IMR-90 (cell line): ENCODE results near the gene RGS5. TPM values are rescaled to one million over a fixed set of nuclear protein-coding genes. Genes with fewer than 3 reads are reported as not detected.

ENCODE experiments used
- ATAC-seq: fragments of 200-7000 bp; cut with Tn5 transposase; 2 replicates; pipeline ENCODE4 v1.9.1; 2020; ENCODE audit warnings: low read depth, mild to moderate bottlenecking, moderate library complexity
- BruUV-seq: library from RNA; stranded (reverse); fragments of 400-500 nt; replicated peaks from 2 replicates; lab custom pipeline; 2021; lab: Mats Ljungman, UMichigan
- CTCF ChIA-PET: fragments of 300-600 bp; formaldehyde crosslinking; extraction: SDS; loops from one replicate; lab custom pipeline; 2021; ENCODE audit warnings: antibody characterized with exemption; lab: Yijun Ruan, JAX
- POLR2A ChIA-PET: fragments of 300-600 bp; sonication (Branson Sonifier 250); formaldehyde crosslinking; loops from one replicate; lab custom pipeline; 2022; ENCODE audit warnings: antibody characterized with exemption; ENCODE audit not compliant: unreplicated experiment; lab: Charles Lee
- DNase-seq: peaks from one replicate; pipeline ENCODE4 v3.0.0; 2013
- H2AFZ ChIP-seq: replicated peaks from 2 replicates; pipeline ENCODE3; 2013; ENCODE audit warnings: low read length, mild to moderate bottlenecking; ENCODE audit not compliant: poor library complexity
- H2AK5ac ChIP-seq: 2 replicates; pipeline ENCODE4 v1.6.1; 2013; ENCODE audit warnings: low read depth, low read length, inconsistent platforms
- H2AK9ac ChIP-seq: replicated peaks from 2 replicates; pipeline ENCODE3; 2013; ENCODE audit warnings: mild to moderate bottlenecking, low read depth, low read length, moderate library complexity; ENCODE audit not compliant: poor library complexity
- H2BK120ac ChIP-seq: 2 replicates; pipeline ENCODE4 v1.6.1; 2013; ENCODE audit warnings: low read depth, low read length, inconsistent platforms
- H2BK15ac ChIP-seq: 3 replicates; pipeline ENCODE4 v1.6.1; 2013; ENCODE audit warnings: low read depth, low read length, inconsistent platforms
- H2BK20ac ChIP-seq: 2 replicates; pipeline ENCODE4 v1.6.1; 2013; ENCODE audit warnings: low read depth, mild to moderate bottlenecking, inconsistent platforms, low read length, moderate library complexity
- H2BK5ac ChIP-seq: 2 replicates; pipeline ENCODE4 v1.6.1; 2013; ENCODE audit warnings: mild to moderate bottlenecking, low read depth, low read length, inconsistent platforms; ENCODE audit not compliant: poor library complexity, severe bottlenecking
- H3K14ac ChIP-seq: replicated peaks from 2 replicates; pipeline ENCODE4 v1.6.1; 2013; ENCODE audit warnings: low read depth, low read length, inconsistent platforms
- H3K18ac ChIP-seq: 2 replicates; pipeline ENCODE4 v1.6.1; 2013; ENCODE audit warnings: low read depth, low read length, control low read depth
- H3K23ac ChIP-seq: 2 replicates; pipeline ENCODE4 v1.6.1; 2013; ENCODE audit warnings: low read depth, low read length, inconsistent platforms
- H3K27ac ChIP-seq: 2 replicates; pipeline ENCODE4 v1.5.1; 2013; ENCODE audit warnings: mild to moderate bottlenecking, control low read depth, low read length; ENCODE audit not compliant: insufficient read depth
- H3K27me3 ChIP-seq: 2 replicates; pipeline ENCODE4 v1.6.1; 2013; ENCODE audit warnings: low read length; ENCODE audit not compliant: control insufficient read depth, insufficient read depth
- H3K36me3 ChIP-seq: 2 replicates; pipeline ENCODE4 v1.6.1; 2013; ENCODE audit warnings: low read length, mixed read lengths; ENCODE audit not compliant: control insufficient read depth, insufficient read depth
- H3K4ac ChIP-seq: 2 replicates; pipeline ENCODE4 v1.6.1; 2013; ENCODE audit warnings: low read depth, low read length, inconsistent platforms
- H3K4me1 ChIP-seq: 2 replicates; pipeline ENCODE4 v1.6.1; 2013; ENCODE audit warnings: low read length, mixed read lengths; ENCODE audit not compliant: control insufficient read depth, insufficient read depth
- H3K4me2 ChIP-seq: 2 replicates; pipeline ENCODE4 v1.6.1; 2013; ENCODE audit warnings: low read depth, mild to moderate bottlenecking, control low read depth, low read length, moderate library complexity
- H3K4me3 ChIP-seq: 2 replicates; pipeline ENCODE4 v1.5.1; 2013; ENCODE audit warnings: low read depth, mild to moderate bottlenecking, control low read depth, low read length, moderate library complexity; ENCODE audit not compliant: insufficient read depth
- H3K56ac ChIP-seq: 2 replicates; pipeline ENCODE4 v1.6.1; 2013; ENCODE audit warnings: low read length, inconsistent platforms; ENCODE audit not compliant: insufficient read depth; ENCODE audit errors: extremely low read depth
- H3K79me1 ChIP-seq, 2 experiments: 2 replicates each; pipeline ENCODE4 v1.6.1; 2013; ENCODE audit warnings: low read length in 2 of 2, inconsistent platforms in 1 of 2, low read depth in 1 of 2
- H3K9ac ChIP-seq: 2 replicates; pipeline ENCODE4 v1.6.1; 2013; ENCODE audit warnings: low read depth, low read length, control low read depth
- H3K9me1 ChIP-seq: 2 replicates; pipeline ENCODE4 v1.6.1; 2013; ENCODE audit warnings: low read length, inconsistent platforms; ENCODE audit not compliant: insufficient read depth
- H3K9me3 ChIP-seq: 2 replicates; pipeline ENCODE4 v1.6.1; 2013; ENCODE audit warnings: low read length; ENCODE audit not compliant: control insufficient read depth, insufficient read depth
- H4K20me1 ChIP-seq: 2 replicates; pipeline ENCODE4 v1.6.1; 2013; ENCODE audit warnings: low read length, inconsistent platforms; ENCODE audit not compliant: insufficient read depth
- H4K5ac ChIP-seq: 2 replicates; pipeline ENCODE4 v1.6.1; 2013; ENCODE audit warnings: mild to moderate bottlenecking, low read depth, low read length, control low read depth
- H4K8ac ChIP-seq, 2 experiments: 2 replicates each; pipeline ENCODE4 v1.6.1; 2013; ENCODE audit warnings: low read depth in 2 of 2, low read length in 2 of 2, control low read depth in 1 of 2, inconsistent platforms in 1 of 2
- H4K91ac ChIP-seq: 2 replicates; pipeline ENCODE4 v1.6.1; 2013; ENCODE audit warnings: low read depth, low read length, inconsistent platforms; ENCODE audit not compliant: insufficient read depth
- BHLHE40 ChIP-seq: fragments of 150-350 bp; IDR thresholded peaks from 2 replicates; pipeline ENCODE4 v1.6.1; 2016; ENCODE audit warnings: mild to moderate bottlenecking, low read depth, low read length
- CHD1 ChIP-seq: IDR thresholded peaks from 2 replicates; pipeline ENCODE4 v1.6.1; 2012; ENCODE audit warnings: low read depth, low read length, improper control_type of control experiment
- CTCF ChIP-seq: conservative IDR thresholded peaks from 2 replicates; pipeline ENCODE4 v1.5.1; 2012; ENCODE audit warnings: mild to moderate bottlenecking, low read depth, low read length, improper control_type of control experiment
- FOS ChIP-seq: fragments of 150-350 bp; IDR thresholded peaks from 2 replicates; pipeline ENCODE4 v1.6.1; 2016; ENCODE audit warnings: low read depth, low read length
- MAFK ChIP-seq: IDR thresholded peaks from 2 replicates; pipeline ENCODE4 v1.6.1; 2012; ENCODE audit warnings: low read depth, low read length, improper control_type of control experiment
- MXI1 ChIP-seq: IDR thresholded peaks from 2 replicates; pipeline ENCODE4 v1.6.1; 2012; ENCODE audit warnings: low read depth, mild to moderate bottlenecking, low read length, moderate library complexity, borderline replicate concordance
- POLR2A ChIP-seq: IDR thresholded peaks from 2 replicates; pipeline ENCODE4 v1.6.1; 2012; ENCODE audit warnings: mild to moderate bottlenecking, low read depth, low read length
- RAD21 ChIP-seq: IDR thresholded peaks from 2 replicates; pipeline ENCODE4 v1.6.1; 2012; ENCODE audit warnings: low read length, improper control_type of control experiment
- RFX5 ChIP-seq: IDR thresholded peaks from 2 replicates; pipeline ENCODE4 v1.8.0; 2012; ENCODE audit warnings: low read depth, mild to moderate bottlenecking, low read length, moderate library complexity
- SMC3 ChIP-seq: fragments of 150-350 bp; IDR thresholded peaks from 2 replicates; pipeline ENCODE4 v1.6.1; 2016; ENCODE audit warnings: low read depth, mild to moderate bottlenecking, antibody characterized with exemption, low read length, moderate library complexity
- WGBS, 2 experiments: methylation state at CpG; one replicate each; pipeline versions ENCODE4 v1.1.5 to v1.1.7; 2013; ENCODE audit warnings: missing lambda C conversion rate in 2 of 2; ENCODE audit not compliant: insufficient read length in 1 of 2; ENCODE audit errors: extremely low coverage in 2 of 2; 5-methylcytosine and 5-hydroxymethylcytosine counted together
- dilution Hi-C: fragments of 300-500 bp; cut with HindIII; formaldehyde crosslinking; loops from one replicate; pipeline ENCODE4 v1.14.3; 2018; ENCODE audit warnings: low sequenced_read_pairs; ENCODE audit not compliant: unreplicated experiment
- in situ Hi-C: fragments of 300-500 bp; cut with MboI; formaldehyde crosslinking; loops from 3 replicates; pipeline ENCODE4 v1.14.3; 2019; ENCODE audit warnings: low sequenced_read_pairs, inconsistent platforms, mixed read lengths
- intact Hi-C: fragments of 100-400 bp; cut with micrococcal nuclease; formaldehyde crosslinking; loops from 2 replicates; pipeline ENCODE4 v1.10.0; 2022
- polyA plus RNA-seq, 3 experiments: library from polyadenylated mRNA; depleted of rRNA; stranded (reverse); fragments of >200 nt; gene quantifications; 2 replicates each; pipeline ENCODE4 v1.2.3, GENCODE V29; 2012; ENCODE audit warnings: low replicate concordance in 1 of 3
- total RNA-seq: library from RNA; depleted of rRNA; stranded (reverse); fragments of >200 nt; gene quantifications from 2 replicates; pipeline ENCODE4 v1.2.3, GENCODE V29; 2012

Gene RGS5
- total and polyA plus RNA-seq, 2 of the 4 experiments (the other 2 are of a cell fraction) = 21.4 to 40.0 TPM

- CTCF ChIA-PET = no interaction called here
- TF ChIP-seq CTCF (no peak), RFX5 (no peak), BHLHE40 (no peak), CHD1 (no peak), MXI1 (no peak), POLR2A (no peak), FOS (no peak), MAFK (no peak), SMC3 (no peak), RAD21 (no peak)
- Histone ChIP-seq H2BK5ac (no peak overlapping the region), H3K27me3 (no peaks in the 10 kb centered on the region), H2AFZ (peak overlapping the region; percentile 67), H4K5ac (no peak overlapping the region), H3K9ac (no peak overlapping the region), H2BK20ac (no peak overlapping the region; the same call in 1 of the 2 replicates), H3K79me1 (no peaks in the 10 kb centered on the region), H3K4me2 (peak overlapping the region; percentile 72; the same call in 1 of the 2 replicates), H3K18ac (no peak overlapping the region), H3K56ac (no peak overlapping the region; the same call in 1 of the 2 replicates), H3K27ac (no peak overlapping the region), H2BK15ac (peak overlapping the region; percentile 45; the same call in 1 of the 3 replicates), H3K9me3 (no peaks in the 10 kb centered on the region), H3K4ac (no peak overlapping the region), H3K9me1 (0 out of 2 replicates have a peak, but pooled peaks cover 3% of the 10 kb centered on the region), H2BK120ac (no peak overlapping the region), H4K8ac (peak overlapping the region; percentile 8 to 69; a peak in 3 of 4 replicates), H3K36me3 (no peaks in the 10 kb centered on the region), H3K4me1 (0 out of 2 replicates have a peak, but pooled peaks cover 2% of the 10 kb centered on the region), H3K4me3 (no peak overlapping the region), H3K14ac (0 out of 2 replicates have a peak overlapping the region, but pooled peaks have one; percentile 88), H2AK9ac (no peak overlapping the region), H3K23ac (no peak overlapping the region), H4K91ac (no peak overlapping the region), H4K20me1 (no peaks in the 10 kb centered on the region), H2AK5ac (no peak overlapping the region; the same call in 1 of the 2 replicates)
- DNase-seq (peak; percentile 67), ATAC-seq (peak; percentile 79)
- POLR2A ChIA-PET = no interaction called here
- no CpG with 5 or more reads among the region's 5 CpGs for WGBS, 2 experiments
- no TSS peak for BruUV-seq
- dilution Hi-C loops (no loop called here), intact Hi-C loops (no loop called here), in situ Hi-C loops (no loop called here)
Observed at GRCh38 chr1:163195728-163196448, 6.8 kb downstream of the RGS5 start.
